Stomach (tissue), 9 donors: ENCODE data around the gene SF3A2. TPM values are rescaled to one million over a fixed set of nuclear protein-coding genes. Genes with fewer than 3 reads are reported as not detected.

ENCODE experiments used
- DNase-seq, 2 donors: peaks; one replicate each; pipeline versions ENCODE4 v3.0.0 to v3.0.0-alpha.2; 2013 to 2019
- H3K27ac ChIP-seq, 5 donors: fragments of 200-600 bp in 4 of 5; sonication (generic) in 4 of 5; one replicate each; pipeline ENCODE4 v1.5.1; 2013 to 2019; ENCODE audit warnings: mild to moderate bottlenecking in 1 of 5, moderate library complexity in 1 of 5
- H3K27me3 ChIP-seq, 3 donors: fragments of 200-600 bp; sonication (generic); one replicate each; pipeline ENCODE4 v1.5.1; 2017 to 2019; ENCODE audit warnings: mixed run types in 1 of 3
- H3K36me3 ChIP-seq, 4 donors: fragments of 200-600 bp; sonication (generic); 1 replicate in 3 of 4; 2 replicates in 1 of 4; pipeline ENCODE4 v1.5.1; 2016 to 2019
- H3K4me1 ChIP-seq, 4 donors: fragments of 200-600 bp; sonication (generic); one replicate each; pipeline ENCODE4 v1.5.1; 2016 to 2019
- H3K4me3 ChIP-seq, 4 donors: fragments of 200-600 bp; sonication (generic) in 3 of 4; one replicate each; pipeline ENCODE4 v1.5.1; 2016 to 2019; ENCODE audit warnings: mild to moderate bottlenecking in 1 of 4
- H3K9me3 ChIP-seq, 4 donors: fragments of 200-600 bp; sonication (generic); one replicate each; pipeline ENCODE4 v1.5.1; 2016 to 2019
- CTCF ChIP-seq, 7 experiments: fragments of 450-650 bp in 4 of 7; fragments of 200-600 bp in 3 of 7; sonication (generic) in 3 of 7; IDR thresholded peaks; one replicate each; pipeline ENCODE4 v1.5.1; 2016 to 2019; ENCODE audit warnings: antibody characterized with exemption in 7 of 7, control low read depth in 2 of 7, mild to moderate bottlenecking in 1 of 7
- EP300 ChIP-seq: sonication (generic); formaldehyde crosslinking; IDR thresholded peaks from one replicate; pipeline ENCODE4 v1.6.1; 2017; ENCODE audit warnings: antibody characterized with exemption
- POLR2A ChIP-seq, 4 donors: fragments of 450-650 bp; IDR thresholded peaks; one replicate each; pipeline ENCODE4 v1.6.1; 2016; ENCODE audit warnings: antibody characterized with exemption in 4 of 4, control low read depth in 2 of 4, mild to moderate bottlenecking in 1 of 4, moderate library complexity in 1 of 4
- POLR2AphosphoS5 ChIP-seq, 3 donors: sonication (generic); formaldehyde crosslinking; IDR thresholded peaks; one replicate each; pipeline ENCODE4 v1.6.1; 2016; ENCODE audit warnings: antibody characterized with exemption in 3 of 3
- WGBS, 5 donors: extraction: QIAGEN DNeasy Blood & Tissue Kit in 3 of 5; methylation state at CpG; one replicate each; pipeline versions ENCODE4 v1.1.5 to v1.1.7; 2013 to 2018; 5-methylcytosine and 5-hydroxymethylcytosine counted together
- intact Hi-C: fragments of 100-400 bp; cut with DNase I; formaldehyde crosslinking; loops from one replicate; pipeline ENCODE4 v1.15.1; 2023; ENCODE audit warnings: low total_unique reads
- polyA plus RNA-seq, 3 donors: library from polyadenylated mRNA; stranded (reverse); fragments of 200-250 nt; gene quantifications; one replicate each; pipeline ENCODE4 v1.2.3, GENCODE V29; 2013
- total RNA-seq, 5 donors: library from RNA; depleted of rRNA; stranded (reverse); fragments of >200 nt; gene quantifications; one replicate each; pipeline versions ENCODE4 v1.1.0 to v1.2.3, GENCODE V29; 2014 to 2016
- donor health status: healthy with polysubstance abuse.
- donor health status: Bipolar disorder and iron deficiency.
- donor health status: healthy.

The SF3A2 gene
- total and polyA plus RNA-seq, 8 donors: 25.8 to 214 (median 37.0) TPM

GRCh38 chr19:2244125-2244411 lies 7.4 kb downstream of the SF3A2 start:
- intact Hi-C loops: no loop called here
- Histone ChIP-seq H3K4me3 (no peak overlapping the region), H3K27ac (no peak overlapping the region), H3K9me3 (no peaks in the 10 kb centered on the region), H3K4me1 (peaks cover 36 to 68% (median 45%) of the 10 kb centered on the region in 4 donors), H3K36me3 (peaks cover 56 to 73% (median 68%) of the 10 kb centered on the region in 4 donors), H3K27me3 (peaks cover 0 to 15% (median 1%) of the 10 kb centered on the region in 3 donors)
- TF ChIP-seq EP300 (no peak), CTCF (IDR thresholded peaks at IDR 0.05) (no peak), POLR2AphosphoS5 (IDR thresholded peaks at IDR 0.05) (no peak), POLR2A (IDR thresholded peaks at IDR 0.05) (no peak)
- no peak for DNase-seq
- 86 to 91% (median 88%) methylated on average over 12 of the region's 12 CpGs for WGBS, 5 donors

- TF ChIP-seq EP300 (no peak), POLR2AphosphoS5 (IDR thresholded peaks at IDR 0.05) (no peak), POLR2A (IDR thresholded peaks at IDR 0.05) (no peak), CTCF (IDR thresholded peaks at IDR 0.05) (no peak)
- Histone ChIP-seq H3K9me3 (no peaks in the 10 kb centered on the region), H3K4me3 (no peak overlapping the region), H3K36me3 (peaks cover 56 to 73% (median 71%) of the 10 kb centered on the region in 4 donors), H3K27me3 (peaks cover 0 to 19% (median 5%) of the 10 kb centered on the region in 3 donors), H3K27ac (no peak overlapping the region), H3K4me1 (peaks cover 31 to 68% (median 41%) of the 10 kb centered on the region in 4 donors)
- WGBS, 5 donors: 93 to 99% (median 94%) methylated on average over 18 to 21 of the region's 21 CpGs
- intact Hi-C loops: no loop called here
- no peak for DNase-seq
Measured at GRCh38 chr19:2244486-2244885, 7.9 kb downstream of the SF3A2 start.

- no peak for DNase-seq
- Histone ChIP-seq H3K27me3 (peaks cover under 1 to 27% (median 13%) of the 10 kb centered on the region in 3 donors), H3K27ac (no peak overlapping the region), H3K36me3 (peaks cover 56 to 74% (median 71%) of the 10 kb centered on the region in 4 donors), H3K4me3 (no peak overlapping the region), H3K4me1 (peaks cover 24 to 68% (median 41%) of the 10 kb centered on the region in 4 donors), H3K9me3 (no peaks in the 10 kb centered on the region)
- no peak for TF ChIP-seq POLR2A (IDR thresholded peaks at IDR 0.05)
- no peak for TF ChIP-seq CTCF (IDR thresholded peaks at IDR 0.05)
- no peak for TF ChIP-seq POLR2AphosphoS5 (IDR thresholded peaks at IDR 0.05)
- no peak for TF ChIP-seq EP300
- intact Hi-C loops: no loop called here
- WGBS, 5 donors: 92 to 96% (median 96%) methylated on average over 13 to 15 of the region's 15 CpGs
Measured at GRCh38 chr19:2245273-2245672, 8.6 kb downstream of the SF3A2 start.

- Histone ChIP-seq H3K9me3 (no peaks in the 10 kb centered on the region), H3K4me1 (peaks cover 24 to 68% (median 41%) of the 10 kb centered on the region in 4 donors), H3K27ac (no peak overlapping the region), H3K27me3 (peaks cover 9 to 36% (median 22%) of the 10 kb centered on the region in 3 donors), H3K36me3 (peaks cover 56 to 74% (median 71%) of the 10 kb centered on the region in 4 donors), H3K4me3 (no peak overlapping the region)
- TF ChIP-seq EP300 (no peak), CTCF (IDR thresholded peaks at IDR 0.05) (no peak), POLR2A (IDR thresholded peaks at IDR 0.05) (no peak), POLR2AphosphoS5 (IDR thresholded peaks at IDR 0.05) (no peak)
- intact Hi-C loops: no loop called here
- 91 to 93% (median 93%) methylated on average over 21 to 25 of the region's 25 CpGs for WGBS, 5 donors
- DNase-seq: no peak
Measured at GRCh38 chr19:2246014-2246620, 9.5 kb downstream of the SF3A2 start.
